DND-41 (cell line): ENCODE results near the gene BMP4.

Experiments used
- ATAC-seq: fragments of 200-7000 bp; cut with Tn5 transposase; 3 replicates; pipeline ENCODE4 v1.9.1; 2021; ENCODE audit warnings: low read depth; ENCODE audit not compliant: insufficient read depth
- DNase-seq: peaks from one replicate; pipeline ENCODE4 v3.0.0-alpha.2; 2020
- H2AFZ ChIP-seq: 2 replicates; pipeline ENCODE4 v1.6.0; 2012; ENCODE audit warnings: low read depth, low read length
- H3K27ac ChIP-seq: 2 replicates; pipeline ENCODE4 v1.5.1; 2012; ENCODE audit warnings: low read length, inconsistent platforms
- H3K27me3 ChIP-seq: fragments of 200-600 bp; sonication (generic); 2 replicates; pipeline ENCODE4 v1.6.0; 2012; ENCODE audit warnings: low read length, mild to moderate bottlenecking, inconsistent platforms; ENCODE audit not compliant: insufficient read depth, poor library complexity
- H3K36me3 ChIP-seq: 2 replicates; pipeline ENCODE4 v1.5.1; 2012; ENCODE audit warnings: low read length, inconsistent platforms; ENCODE audit not compliant: insufficient read depth
- H3K4me1 ChIP-seq: 2 replicates; pipeline ENCODE4 v1.5.1; 2012; ENCODE audit warnings: mild to moderate bottlenecking, low read length; ENCODE audit not compliant: insufficient read depth
- H3K4me2 ChIP-seq: 2 replicates; pipeline ENCODE4 v1.6.0; 2012; ENCODE audit warnings: mild to moderate bottlenecking, moderate library complexity, low read length, inconsistent platforms; ENCODE audit not compliant: insufficient read depth
- H3K4me3 ChIP-seq, 2 experiments: fragments of 200-600 bp in 1 of 2; shearing (Covaris generic) in 1 of 2; 2 replicates each; pipeline ENCODE4 v1.5.1; 2012 to 2016; ENCODE audit warnings: inconsistent platforms in 2 of 2, low read length in 2 of 2, mild to moderate bottlenecking in 2 of 2, low read depth in 1 of 2, moderate library complexity in 1 of 2
- H3K79me2 ChIP-seq: 2 replicates; pipeline ENCODE4 v1.6.0; 2012; ENCODE audit warnings: low read length, inconsistent platforms; ENCODE audit not compliant: insufficient read depth
- H3K9ac ChIP-seq: 2 replicates; pipeline ENCODE4 v1.6.0; 2012; ENCODE audit warnings: low read depth, mild to moderate bottlenecking, inconsistent platforms, low read length, moderate library complexity
- H3K9me3 ChIP-seq: 2 replicates; pipeline ENCODE4 v1.5.1; 2012; ENCODE audit warnings: low read length, moderate library complexity, mild to moderate bottlenecking, inconsistent platforms; ENCODE audit not compliant: insufficient read depth, severe bottlenecking
- H4K20me1 ChIP-seq: 2 replicates; pipeline ENCODE4 v1.6.0; 2012; ENCODE audit warnings: low read length; ENCODE audit not compliant: insufficient read depth
- CTCF ChIP-seq: IDR thresholded peaks from 2 replicates; pipeline ENCODE4 v1.5.1; 2012; ENCODE audit warnings: borderline replicate concordance, low read length, moderate library complexity, mild to moderate bottlenecking; ENCODE audit not compliant: poor library complexity, severe bottlenecking; ENCODE audit errors: extremely low read depth
- EZH2 ChIP-seq: IDR thresholded peaks from 3 replicates; pipeline ENCODE4 v1.6.1; 2012; ENCODE audit warnings: borderline replicate concordance, low read depth, mild to moderate bottlenecking, moderate library complexity, low read length, inconsistent platforms; ENCODE audit not compliant: severe bottlenecking

The BMP4 gene

GRCh38 chr14:53951243-53951626 lies 5.4 kb downstream of the BMP4 start:
- TF ChIP-seq CTCF (no peak), EZH2 (no peak)
- H3K9me3 ChIP-seq = peaks cover 11% of the 10 kb centered on the region
- no peaks in the 10 kb centered on the region for H3K36me3 ChIP-seq
- H2AFZ ChIP-seq = no peak overlapping the region
- no peak overlapping the region for H3K4me3 ChIP-seq
- no peak overlapping the region for H3K4me2 ChIP-seq
- no peak overlapping the region for H3K27ac ChIP-seq
- ATAC-seq (no peak), DNase-seq (no peak)
- no peaks in the 10 kb centered on the region for H3K79me2 ChIP-seq
- no peak overlapping the region for H3K9ac ChIP-seq
- H4K20me1 ChIP-seq = no peaks in the 10 kb centered on the region
- no peaks in the 10 kb centered on the region for H3K27me3 ChIP-seq
- peaks cover 10% of the 10 kb centered on the region for H3K4me1 ChIP-seq

DNA sequence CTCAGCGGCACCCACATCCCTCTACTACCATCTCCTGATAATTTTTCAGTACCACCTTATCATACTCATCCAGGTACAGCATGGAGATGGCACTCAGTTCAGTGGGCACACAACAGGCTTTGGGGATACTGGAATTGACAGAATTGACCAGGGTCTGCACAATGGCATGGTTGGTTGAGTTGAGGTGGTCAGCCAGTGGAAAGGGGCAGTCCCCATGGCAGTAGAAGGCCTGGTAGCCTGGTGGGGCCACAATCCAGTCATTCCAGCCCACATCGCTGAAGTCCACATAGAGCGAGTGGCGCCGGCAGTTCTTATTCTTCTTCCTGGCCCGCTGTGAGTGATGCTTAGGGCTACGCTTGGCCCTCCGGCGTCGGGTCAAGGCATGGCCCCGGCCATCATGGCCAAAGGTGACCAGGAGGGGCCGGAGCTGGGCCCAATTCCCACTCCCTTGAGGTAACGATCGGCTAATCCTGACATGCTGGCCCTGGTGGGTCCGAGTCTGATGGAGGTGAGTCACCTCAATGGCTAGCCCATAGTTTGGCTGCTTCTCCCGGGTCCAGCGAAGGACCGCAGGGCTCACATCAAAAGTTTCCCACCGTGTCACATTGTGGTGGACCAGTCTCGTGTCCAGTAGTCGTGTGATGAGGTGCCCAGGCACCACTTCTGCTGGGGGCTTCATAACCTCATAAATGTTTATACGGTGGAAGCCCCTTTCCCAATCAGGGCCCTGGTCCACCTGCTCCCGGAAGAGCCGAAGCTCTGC lies 6.4 kb downstream of the BMP4 start:
- no peak overlapping the region for H3K4me3 ChIP-seq
- H3K36me3 ChIP-seq = no peaks in the 10 kb centered on the region
- no peak overlapping the region for H2AFZ ChIP-seq
- peaks cover 10% of the 10 kb centered on the region for H3K4me1 ChIP-seq
- peaks cover 2% of the 10 kb centered on the region for H3K9me3 ChIP-seq
- DNase-seq (no peak), ATAC-seq (no peak)
- no peaks in the 10 kb centered on the region for H3K79me2 ChIP-seq
- no peaks in the 10 kb centered on the region for H3K27me3 ChIP-seq
- no peaks in the 10 kb centered on the region for H4K20me1 ChIP-seq
- TF ChIP-seq EZH2 (no peak), CTCF (no peak)
- no peak overlapping the region for H3K4me2 ChIP-seq
- no peak overlapping the region for H3K27ac ChIP-seq
- H3K9ac ChIP-seq = no peak overlapping the region

GRCh38 chr14:53949201-53949600 lies 7.4 kb downstream of the BMP4 start:
- no peak for ATAC-seq
- no peaks in the 10 kb centered on the region for H3K27me3 ChIP-seq
- H2AFZ ChIP-seq = no peak overlapping the region
- no peak overlapping the region for H3K27ac ChIP-seq
- no peak overlapping the region for H3K4me3 ChIP-seq
- DNase-seq = no peak
- no peaks in the 10 kb centered on the region for H3K79me2 ChIP-seq
- H3K9ac ChIP-seq = no peak overlapping the region
- H3K4me1 ChIP-seq = peaks cover 10% of the 10 kb centered on the region
- no peaks in the 10 kb centered on the region for H3K9me3 ChIP-seq
- no peak overlapping the region for H3K4me2 ChIP-seq
- H4K20me1 ChIP-seq = no peaks in the 10 kb centered on the region
- H3K36me3 ChIP-seq = no peaks in the 10 kb centered on the region
- no peak for TF ChIP-seq EZH2
- no peak for TF ChIP-seq CTCF
